ENCODE data around the gene ZDHHC18.
A peak's percentile ranks its signal among the peaks of the same experiment; 100 is the strongest.

Gene ZDHHC18

DNA sequence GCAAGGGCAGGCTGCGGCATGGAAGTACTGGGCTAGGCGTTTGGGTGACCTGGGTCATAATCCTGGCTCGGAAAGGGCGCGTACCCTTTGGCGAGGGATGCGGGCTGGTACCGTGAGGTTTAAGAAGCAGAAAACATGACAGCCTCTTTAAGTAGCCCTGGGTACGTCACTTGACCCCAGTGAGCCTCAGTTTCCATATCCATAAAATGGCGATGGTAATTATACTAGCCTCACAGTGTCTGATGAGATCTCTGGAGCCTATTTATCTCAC, 38.0 kb upstream of the ZDHHC18 start:
- no peak for DNase-seq (ENCODE audit: low read depth)
- peak overlapping the region; percentile 88 for H3K4me3 ChIP-seq (ENCODE audit: low read depth, low read length)
- TF ChIP-seq, protein P1, sequence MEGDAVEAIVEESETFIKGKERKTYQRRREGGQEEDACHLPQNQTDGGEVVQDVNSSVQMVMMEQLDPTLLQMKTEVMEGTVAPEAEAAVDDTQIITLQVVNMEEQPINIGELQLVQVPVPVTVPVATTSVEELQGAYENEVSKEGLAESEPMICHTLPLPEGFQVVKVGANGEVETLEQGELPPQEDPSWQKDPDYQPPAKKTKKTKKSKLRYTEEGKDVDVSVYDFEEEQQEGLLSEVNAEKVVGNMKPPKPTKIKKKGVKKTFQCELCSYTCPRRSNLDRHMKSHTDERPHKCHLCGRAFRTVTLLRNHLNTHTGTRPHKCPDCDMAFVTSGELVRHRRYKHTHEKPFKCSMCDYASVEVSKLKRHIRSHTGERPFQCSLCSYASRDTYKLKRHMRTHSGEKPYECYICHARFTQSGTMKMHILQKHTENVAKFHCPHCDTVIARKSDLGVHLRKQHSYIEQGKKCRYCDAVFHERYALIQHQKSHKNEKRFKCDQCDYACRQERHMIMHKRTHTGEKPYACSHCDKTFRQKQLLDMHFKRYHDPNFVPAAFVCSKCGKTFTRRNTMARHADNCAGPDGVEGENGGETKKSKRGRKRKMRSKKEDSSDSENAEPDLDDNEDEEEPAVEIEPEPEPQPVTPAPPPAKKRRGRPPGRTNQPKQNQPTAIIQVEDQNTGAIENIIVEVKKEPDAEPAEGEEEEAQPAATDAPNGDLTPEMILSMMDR (IDR thresholded peaks at IDR 0.05; ENCODE audit: insufficient read depth, low read depth, low read length, missing control alignments) = no peak

- TF ChIP-seq, protein P1 (IDR thresholded peaks at IDR 0.05; ENCODE audit: insufficient read depth, low read depth, low read length, missing control alignments) = peak; percentile 94
- peak overlapping the region; percentile 88 for H3K4me3 ChIP-seq (ENCODE audit: low read depth, low read length)
- DNase-seq (ENCODE audit: low read depth) = peak; percentile 94
Measured at GRCh38 chr1:26788836-26789611, 37.5 kb upstream of the ZDHHC18 start.

- DNase-seq (ENCODE audit: low read depth) = no peak
- H3K4me3 ChIP-seq (ENCODE audit: low read depth, low read length) = no peak overlapping the region
- TF ChIP-seq, protein P1 (IDR thresholded peaks at IDR 0.05; ENCODE audit: insufficient read depth, low read depth, low read length, missing control alignments) = no peak
Measured at GRCh38 chr1:26789612-26789865, 36.9 kb upstream of the ZDHHC18 start.

DNA sequence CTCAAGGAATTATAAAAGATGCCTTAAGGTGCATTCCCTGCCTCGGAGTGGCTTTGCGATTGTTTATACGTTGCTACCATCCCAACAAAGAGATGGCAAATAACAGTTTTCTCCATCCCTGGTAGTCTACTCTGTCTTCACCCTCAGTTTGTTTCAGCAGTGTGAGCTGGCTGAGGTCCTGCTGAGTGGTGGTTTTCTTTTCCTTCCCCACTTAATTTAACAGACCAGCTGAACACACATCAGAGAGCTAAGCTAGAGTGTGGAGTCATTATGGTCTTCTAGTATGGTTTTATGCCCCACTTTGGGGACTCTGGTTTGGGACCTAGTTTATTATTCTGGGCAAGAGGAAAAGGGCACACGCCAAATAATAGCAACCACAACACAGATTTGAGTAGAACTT, 36.6 kb upstream of the ZDHHC18 start:
- DNase-seq (ENCODE audit: low read depth) = peak; percentile 17
- TF ChIP-seq, protein P1 (IDR thresholded peaks at IDR 0.05; ENCODE audit: insufficient read depth, low read depth, low read length, missing control alignments) = no peak
- no peak overlapping the region for H3K4me3 ChIP-seq (ENCODE audit: low read depth, low read length)

- peak; percentile 68 for DNase-seq (ENCODE audit: low read depth)
Measured at GRCh38 chr1:26790551-26790953, 35.9 kb upstream of the ZDHHC18 start.

GRCh38 chr1:26791148-26791547, 35.3 kb upstream of the ZDHHC18 start:
- DNase-seq (ENCODE audit: low read depth) = no peak
- H3K4me3 ChIP-seq (ENCODE audit: low read depth, low read length) = no peak overlapping the region
- TF ChIP-seq, protein P1 (IDR thresholded peaks at IDR 0.05; ENCODE audit: insufficient read depth, low read depth, low read length, missing control alignments) = no peak

More at GRCh38 chr1:26790551-26790953, 35.9 kb upstream of the ZDHHC18 start:
- TF ChIP-seq, protein P1 (IDR thresholded peaks at IDR 0.05; ENCODE audit: insufficient read depth, low read depth, low read length, missing control alignments) = no peak
- H3K4me3 ChIP-seq (ENCODE audit: low read depth, low read length) = no peak overlapping the region; the same call in 1 of the 2 replicates

- H3K4me3 ChIP-seq (ENCODE audit: low read depth, low read length) = no peak overlapping the region
- TF ChIP-seq, protein P1 (IDR thresholded peaks at IDR 0.05; ENCODE audit: insufficient read depth, low read depth, low read length, missing control alignments) = no peak
- DNase-seq (ENCODE audit: low read depth) = no peak
Measured at GRCh38 chr1:26791626-26792025, 34.9 kb upstream of the ZDHHC18 start.
